ENCODE results near the gene KCNMB4. TPM values are rescaled to one million over a fixed set of nuclear protein-coding genes. Genes with fewer than 3 reads are reported as not detected.
A peak's percentile ranks its signal among the peaks of the same experiment; 100 is the strongest.

KCNMB4 gene
- total RNA-seq, 4 donors from 2014 or later: 0.18 to 1.2 (median 0.93) TPM

- DNase-seq: peak in 1 of 3 donors; percentile 27
- TF ChIP-seq POLR2A (IDR thresholded peaks at IDR 0.05) (no peak), CTCF (IDR thresholded peaks at IDR 0.05) (no peak)
These were observed 102.0 kb downstream of the KCNMB4 start for GRCh38 chr12:70467918-70468733.

GRCh38 chr12:70468741-70469140, 102.7 kb downstream of the KCNMB4 start:
- H3K36me3 ChIP-seq: no peaks in the 10 kb centered on the region

More at GRCh38 chr12:70467918-70468733, 102.0 kb downstream of the KCNMB4 start:
- H3K27me3 ChIP-seq: no peaks in the 10 kb centered on the region
- peaks cover 0 to 7% (median 0%) of the 10 kb centered on the region in 4 donors for H3K9me3 ChIP-seq
- peak overlapping the region in 2 of 4 donors; percentile 11 to 29 for H3K4me3 ChIP-seq
- H3K4me1 ChIP-seq: no peaks in the 10 kb centered on the region
- peak overlapping the region in 1 of 4 donors; percentile 25 for H3K27ac ChIP-seq
- no peaks in the 10 kb centered on the region for H3K36me3 ChIP-seq

GRCh38 chr12:70469221-70469820, 103.2 kb downstream of the KCNMB4 start:
- DNase-seq: no peak
- Histone ChIP-seq H3K4me3 (peak overlapping the region in 1 of 4 donors; percentile 11), H3K27me3 (no peaks in the 10 kb centered on the region), H3K4me1 (no peaks in the 10 kb centered on the region), H3K27ac (no peak overlapping the region), H3K9me3 (peaks cover 0 to 1% (median 0%) of the 10 kb centered on the region in 4 donors), H3K36me3 (no peaks in the 10 kb centered on the region)
- TF ChIP-seq POLR2A (IDR thresholded peaks at IDR 0.05) (no peak), CTCF (IDR thresholded peaks at IDR 0.05) (no peak)

More at GRCh38 chr12:70468741-70469140, 102.7 kb downstream of the KCNMB4 start:
- Histone ChIP-seq H3K27me3 (no peaks in the 10 kb centered on the region), H3K4me3 (peak overlapping the region in 2 of 4 donors; percentile 11 to 29), H3K27ac (no peak overlapping the region), H3K9me3 (peaks cover 0 to 7% (median 0%) of the 10 kb centered on the region in 4 donors), H3K4me1 (no peaks in the 10 kb centered on the region)
- no peak for DNase-seq
- TF ChIP-seq POLR2A (IDR thresholded peaks at IDR 0.05): no peak
- TF ChIP-seq CTCF (IDR thresholded peaks at IDR 0.05): no peak

- peaks cover 0 to 5% (median 0%) of the 10 kb centered on the region in 4 donors for H3K4me1 ChIP-seq
- TF ChIP-seq POLR2A (IDR thresholded peaks at IDR 0.05) (no peak), CTCF (IDR thresholded peaks at IDR 0.05) (no peak)
- H3K27me3 ChIP-seq: no peaks in the 10 kb centered on the region
- H3K27ac ChIP-seq: no peak overlapping the region
- no peak for DNase-seq
- H3K4me3 ChIP-seq: no peak overlapping the region
- H3K36me3 ChIP-seq: no peaks in the 10 kb centered on the region
- H3K9me3 ChIP-seq: no peaks in the 10 kb centered on the region
These were observed 116.7 kb downstream of the KCNMB4 start for GRCh38 chr12:70482764-70483163.

Small RNAs within 50 kb of the gene (small RNA-seq; reads per million reads assigned to genes)
- gene RNU4-65P: 0 reads per million in 2 donors

Other genes starting within 250 kb of the KCNMB4 start
- gene CNOT2, start 122.9 kb upstream of the KCNMB4 start, total RNA-seq: 100 to 1,000 TPM; 115 to 263 (median 157) TPM